ENCODE results near the gene TRIP12.
A peak's percentile ranks its signal among the peaks of the same experiment; 100 is the strongest.
"Not testable (repeated sequence)": the region's sequence is repeated elsewhere in the genome, so short reads cannot be mapped to it uniquely, and the experiment has no call there.

Gene TRIP12

GRCh38 chr2:229921892-229922448 is at the start of gene TRIP12:
Gene TRIP12, minus strand, starts transcription at chr2:229922009. Its CDS starts 41,930 bp downstream, at chr2:229880079.
- peak; percentile 97 for DNase-seq

- DNase-seq, result no peak
Measured at GRCh38 chr2:229971298-229971790, 49.5 kb upstream of the TRIP12 start.

- no peak for DNase-seq
Measured at GRCh38 chr2:229970406-229970805, 48.6 kb upstream of the TRIP12 start.

- DNase-seq, result no peak
Measured at GRCh38 chr2:229969921-229970320, 48.1 kb upstream of the TRIP12 start.

- peak; percentile 5 for DNase-seq
Measured at GRCh38 chr2:229963596-229963995, 41.8 kb upstream of the TRIP12 start.

GRCh38 chr2:229956491-229956890 is 34.7 kb upstream of the TRIP12 start:
- DNase-seq, result no peak

- no peak for DNase-seq
Measured at GRCh38 chr2:229955663-229956062, 33.9 kb upstream of the TRIP12 start.

GRCh38 chr2:229952256-229952835 is 30.5 kb upstream of the TRIP12 start:
- DNase-seq, result no peak

GRCh38 chr2:229947544-229947943 is 25.7 kb upstream of the TRIP12 start:
- no peak for DNase-seq

GRCh38 chr2:229945975-229946374 is 24.2 kb upstream of the TRIP12 start:
- no peak for DNase-seq

- DNase-seq, result no peak
Measured at GRCh38 chr2:229943770-229944449, 22.1 kb upstream of the TRIP12 start.

GRCh38 chr2:229943171-229943570 is 21.4 kb upstream of the TRIP12 start:
- no peak for DNase-seq

GRCh38 chr2:229942671-229943070 is 20.9 kb upstream of the TRIP12 start:
- DNase-seq, result no peak

GRCh38 chr2:229937537-229937936 is 15.7 kb upstream of the TRIP12 start:
- DNase-seq, result no peak

GRCh38 chr2:229931241-229931640 is 9.4 kb upstream of the TRIP12 start:
- DNase-seq, result no peak

- no peak for DNase-seq
Measured at GRCh38 chr2:229930656-229931055, 8.8 kb upstream of the TRIP12 start.

GRCh38 chr2:229927817-229928321 is 6.1 kb upstream of the TRIP12 start:
- DNase-seq, result peak; percentile 67

- DNase-seq, result no peak
Measured at GRCh38 chr2:229925201-229925600, 3.4 kb upstream of the TRIP12 start.

GRCh38 chr2:229924541-229924940 is 2.7 kb upstream of the TRIP12 start:
- not testable (repeated sequence) for DNase-seq

GRCh38 chr2:229922449-229923386 is 909 bp upstream of the TRIP12 start, which contains the start of gene FBXO36:
Gene FBXO36, plus strand, starts transcription at chr2:229922503. Its CDS starts 11 bp downstream, at chr2:229922514.
- DNase-seq, result peak; percentile 51

GRCh38 chr2:229921101-229921891 is 513 bp downstream of the TRIP12 start:
- peak; percentile 89 for DNase-seq

All from HCEC 1CT (cell line).